Activated B cell treated with CpG ODN at 0.5 μM for 24 hours (primary cell): ENCODE results near the gene MRGPRF. TPM values are rescaled to one million over a fixed set of nuclear protein-coding genes. Genes with fewer than 3 reads are reported as not detected.

Source experiments
- ATAC-seq: fragments of 200-7000 bp; cut with Tn5 transposase; one replicate; pipeline ENCODE4 v1.10.0; 2021; ENCODE audit warnings: low read depth, mild to moderate bottlenecking, moderate library complexity
- CTCF ChIA-PET: fragments of 350-600 bp; sonication (Branson Sonifier 250); formaldehyde crosslinking; loops from one replicate; lab custom pipeline; 2021; ENCODE audit warnings: antibody characterized with exemption; lab: Charles Lee
- POLR2A ChIA-PET: fragments of 350-600 bp; sonication (Branson Sonifier 250); formaldehyde crosslinking; loops from one replicate; lab custom pipeline; 2021; ENCODE audit warnings: antibody characterized with exemption; lab: Charles Lee
- DNase-seq: peaks from one replicate; pipeline ENCODE4 v3.0.0; 2022
- H3K27ac Mint-ChIP-seq: one replicate; pipeline ENCODE4 v1.8.0; 2020; ENCODE audit warnings: mixed read lengths
- H3K27me3 Mint-ChIP-seq: one replicate; pipeline ENCODE4 v1.8.0; 2021; ENCODE audit warnings: mixed read lengths
- H3K36me3 Mint-ChIP-seq: one replicate; pipeline ENCODE4 v1.8.0; 2021; ENCODE audit warnings: low read depth, mixed read lengths
- H3K4me1 Mint-ChIP-seq: one replicate; pipeline ENCODE4 v1.8.0; 2021; ENCODE audit warnings: mixed read lengths
- H3K4me3 Mint-ChIP-seq: one replicate; pipeline ENCODE4 v1.8.0; 2020; ENCODE audit warnings: mild to moderate bottlenecking, mixed read lengths
- H3K9me3 Mint-ChIP-seq: one replicate; pipeline ENCODE4 v1.8.0; 2020; ENCODE audit warnings: mixed read lengths
- CTCF ChIP-seq: fragments of 200-600 bp; IDR thresholded peaks from one replicate; pipeline ENCODE4 v1.8.0; 2022; ENCODE audit warnings: antibody characterized with exemption, mild to moderate bottlenecking
- intact Hi-C: fragments of 100-400 bp; cut with micrococcal nuclease; formaldehyde crosslinking; loops from one replicate; pipeline ENCODE4 v1.15.1; 2024
- total RNA-seq: library from RNA; stranded (reverse); gene quantifications from 2 replicates; pipeline ENCODE4 v1.2.3, GENCODE V29; 2022

MRGPRF gene
- not detected in 2 replicates for total RNA-seq

GRCh38 chr11:69013009-69013951 lies at the start of gene MRGPRF:
Gene MRGPRF (minus strand): TSS chr11:69013246. CDS start chr11:69009901, 3,345 bp downstream.
- intact Hi-C loops, result no loop called here
- no peak for DNase-seq
- H3K4me1 Mint-ChIP-seq, result peaks cover 5% of the 10 kb centered on the region
- no peak within 1 kb of the TSS for H3K4me3 Mint-ChIP-seq
- ATAC-seq, result no peak
- H3K27ac Mint-ChIP-seq, result no peak within 1 kb of the TSS
- H3K9me3 Mint-ChIP-seq, result no peaks in the 10 kb centered on the region
- CTCF ChIA-PET, result no interaction called here
- peaks cover 24% of the 10 kb centered on the region for H3K27me3 Mint-ChIP-seq
- H3K36me3 Mint-ChIP-seq, result no peaks in the 10 kb centered on the region
- TF ChIP-seq CTCF, result no peak
- POLR2A ChIA-PET, result no interaction called here

GRCh38 chr11:69062169-69062855 lies 49.3 kb upstream of the MRGPRF start:
- peaks cover 28% of the 10 kb centered on the region for H3K36me3 Mint-ChIP-seq
- TF ChIP-seq CTCF, result no peak
- H3K27me3 Mint-ChIP-seq, result no peaks in the 10 kb centered on the region
- POLR2A ChIA-PET, result no interaction called here
- H3K4me1 Mint-ChIP-seq, result peaks cover 3% of the 10 kb centered on the region
- intact Hi-C loops, result no loop called here
- ATAC-seq (no peak), DNase-seq (no peak)
- H3K27ac Mint-ChIP-seq, result no peak overlapping the region
- CTCF ChIA-PET, result no interaction called here
- H3K4me3 Mint-ChIP-seq, result no peak overlapping the region
- no peaks in the 10 kb centered on the region for H3K9me3 Mint-ChIP-seq

- H3K27ac Mint-ChIP-seq, result no peak overlapping the region
- peaks cover 8% of the 10 kb centered on the region for H3K4me1 Mint-ChIP-seq
- POLR2A ChIA-PET, result no interaction called here
- peaks cover 28% of the 10 kb centered on the region for H3K36me3 Mint-ChIP-seq
- H3K27me3 Mint-ChIP-seq, result no peaks in the 10 kb centered on the region
- no peak for TF ChIP-seq CTCF
- no peak for ATAC-seq
- H3K4me3 Mint-ChIP-seq, result no peak overlapping the region
- intact Hi-C loops, result no loop called here
- DNase-seq, result no peak
- CTCF ChIA-PET, result no interaction called here
- H3K9me3 Mint-ChIP-seq, result no peaks in the 10 kb centered on the region
Measured at GRCh38 chr11:69061713-69062053, 48.6 kb upstream of the MRGPRF start.

- DNase-seq (no peak), ATAC-seq (no peak)
- ChIA-PET POLR2A (no interaction called here), CTCF (no interaction called here)
- no peak for TF ChIP-seq CTCF
- Mint-ChIP-seq H3K9me3 (no peaks in the 10 kb centered on the region), H3K4me1 (peaks cover 13% of the 10 kb centered on the region), H3K27me3 (no peaks in the 10 kb centered on the region), H3K27ac (no peak overlapping the region), H3K4me3 (no peak overlapping the region), H3K36me3 (peaks cover 28% of the 10 kb centered on the region)
- intact Hi-C loops, result no loop called here
Measured at GRCh38 chr11:69060806-69061712, 48.0 kb upstream of the MRGPRF start.
